ENCODE results near the gene SLC2A13.

SLC2A13 gene

GRCh38 chr12:39803151-39803550 is 302.7 kb downstream of the SLC2A13 start:
- Histone ChIP-seq H3K79me2 (ENCODE audit: insufficient read depth, low read length) (no peaks in the 10 kb centered on the region), H3K27ac (ENCODE audit: low read depth, low read length) (no peak overlapping the region), H4K20me1 (ENCODE audit: low read depth, low read length) (no peaks in the 10 kb centered on the region), H3K9me2 (replicated peaks; ENCODE audit: insufficient read depth, low read length) (no peaks in the 10 kb centered on the region), H3K36me3 (ENCODE audit: low read length) (no peaks in the 10 kb centered on the region), H3K4me3 (ENCODE audit: insufficient read depth, low read length, poor library complexity, severe bottlenecking) (no peak overlapping the region), H3K9ac (ENCODE audit: low read length) (no peak overlapping the region), H3K27me3 (ENCODE audit: low read length) (no peaks in the 10 kb centered on the region), H2AFZ (ENCODE audit: low read depth, low read length, severe bottlenecking) (no peak overlapping the region), H3K9me3 (ENCODE audit: insufficient read depth, low read length) (no peaks in the 10 kb centered on the region), H3K4me2 (ENCODE audit: low read depth, low read length, poor library complexity, severe bottlenecking) (no peak overlapping the region), H3F3A (ENCODE audit: insufficient read depth) (no peaks in the 10 kb centered on the region)
- TF ChIP-seq EZH2phosphoT487 (conservative IDR thresholded peaks at IDR 0.05; ENCODE audit: low read length) (no peak), CTCF (IDR thresholded peaks at IDR 0.05; ENCODE audit: insufficient read depth, low read length, poor library complexity, severe bottlenecking) (no peak)

- Histone ChIP-seq H3K27ac (ENCODE audit: low read depth, low read length) (no peak overlapping the region), H4K20me1 (ENCODE audit: low read depth, low read length) (no peaks in the 10 kb centered on the region), H3K4me2 (ENCODE audit: low read depth, low read length, poor library complexity, severe bottlenecking) (no peak overlapping the region), H3K9ac (ENCODE audit: low read length) (no peak overlapping the region), H3K36me3 (ENCODE audit: low read length) (no peaks in the 10 kb centered on the region), H3F3A (ENCODE audit: insufficient read depth) (no peaks in the 10 kb centered on the region), H3K9me2 (replicated peaks; ENCODE audit: insufficient read depth, low read length) (no peaks in the 10 kb centered on the region), H3K4me3 (ENCODE audit: insufficient read depth, low read length, poor library complexity, severe bottlenecking) (no peak overlapping the region), H3K9me3 (ENCODE audit: insufficient read depth, low read length) (no peaks in the 10 kb centered on the region), H2AFZ (ENCODE audit: low read depth, low read length, severe bottlenecking) (no peak overlapping the region), H3K79me2 (ENCODE audit: insufficient read depth, low read length) (no peaks in the 10 kb centered on the region), H3K27me3 (ENCODE audit: low read length) (no peaks in the 10 kb centered on the region)
- TF ChIP-seq EZH2phosphoT487 (conservative IDR thresholded peaks at IDR 0.05; ENCODE audit: low read length) (no peak), CTCF (IDR thresholded peaks at IDR 0.05; ENCODE audit: insufficient read depth, low read length, poor library complexity, severe bottlenecking) (no peak)
Observed at GRCh38 chr12:39798977-39799376, 306.9 kb downstream of the SLC2A13 start.

DNA sequence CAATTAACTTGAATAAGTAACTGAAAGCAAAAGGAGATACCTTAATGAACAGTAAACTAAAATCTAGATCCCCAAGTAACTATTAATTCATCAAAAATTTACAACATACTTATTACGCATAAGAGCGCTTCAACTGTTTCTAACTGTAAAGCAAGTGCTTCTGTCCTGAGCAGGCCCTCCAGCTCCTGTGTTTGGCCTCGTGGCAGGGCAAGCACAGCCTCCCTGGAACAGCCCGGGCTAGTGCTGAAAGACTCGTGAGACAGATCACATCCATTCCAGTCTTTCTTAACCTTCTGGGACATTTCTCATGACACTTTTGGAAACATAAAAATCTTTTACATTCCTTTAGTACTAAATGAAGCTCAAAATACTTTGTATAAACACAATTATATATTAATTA is 307.5 kb downstream of the SLC2A13 start:
- TF ChIP-seq CTCF (IDR thresholded peaks at IDR 0.05; ENCODE audit: insufficient read depth, low read length, poor library complexity, severe bottlenecking) (no peak), EZH2phosphoT487 (conservative IDR thresholded peaks at IDR 0.05; ENCODE audit: low read length) (no peak)
- H3K9ac ChIP-seq (ENCODE audit: low read length), result no peak overlapping the region
- no peak overlapping the region for H3K27ac ChIP-seq (ENCODE audit: low read depth, low read length)
- H3K4me3 ChIP-seq (ENCODE audit: insufficient read depth, low read length, poor library complexity, severe bottlenecking), result no peak overlapping the region
- H3K4me2 ChIP-seq (ENCODE audit: low read depth, low read length, poor library complexity, severe bottlenecking), result no peak overlapping the region
- H3K36me3 ChIP-seq (ENCODE audit: low read length), result no peaks in the 10 kb centered on the region
- no peaks in the 10 kb centered on the region for H3K79me2 ChIP-seq (ENCODE audit: insufficient read depth, low read length)
- H3K9me2 ChIP-seq (replicated peaks; ENCODE audit: insufficient read depth, low read length), result no peaks in the 10 kb centered on the region
- H3K27me3 ChIP-seq (ENCODE audit: low read length), result no peaks in the 10 kb centered on the region
- H2AFZ ChIP-seq (ENCODE audit: low read depth, low read length, severe bottlenecking), result no peak overlapping the region
- no peaks in the 10 kb centered on the region for H4K20me1 ChIP-seq (ENCODE audit: low read depth, low read length)
- no peaks in the 10 kb centered on the region for H3K9me3 ChIP-seq (ENCODE audit: insufficient read depth, low read length)
- no peaks in the 10 kb centered on the region for H3F3A ChIP-seq (ENCODE audit: insufficient read depth)
